Epithelial cell of proximal tubule (primary cell): ENCODE results near the gene GPR15LG. TPM values are rescaled to one million over a fixed set of nuclear protein-coding genes. Genes with fewer than 3 reads are reported as not detected.

Experiments
- DNase-seq: peaks from one replicate; pipeline ENCODE4 v3.0.0-alpha.2; 2011; ENCODE audit warnings: low read depth
- H3K4me3 ChIP-seq: 2 replicates; pipeline ENCODE4 v1.5.1; 2011; ENCODE audit warnings: low read depth, mild to moderate bottlenecking, low read length
- CTCF ChIP-seq: conservative IDR thresholded peaks from 2 replicates; pipeline ENCODE4 v1.5.1; 2012; ENCODE audit warnings: low read depth, mild to moderate bottlenecking, low read length
- total RNA-seq: library from RNA; depleted of rRNA; stranded (reverse); fragments of >200 nt; gene quantifications from 2 replicates; pipeline ENCODE4 v1.2.3, GENCODE V29; 2015

The GPR15LG gene
- total RNA-seq, 1 donor from 2014 or later: not detected

GRCh38 chr10:84226616-84227015, 53.0 kb downstream of the GPR15LG start:
- no peak for DNase-seq
- H3K4me3 ChIP-seq: no peak overlapping the region
- no peak for TF ChIP-seq CTCF

GRCh38 chr10:84227810-84228209, 54.2 kb downstream of the GPR15LG start:
- no peak overlapping the region for H3K4me3 ChIP-seq
- DNase-seq: no peak
- no peak for TF ChIP-seq CTCF

- no peak for DNase-seq
- H3K4me3 ChIP-seq: no peak overlapping the region
- TF ChIP-seq CTCF: no peak
Measured at GRCh38 chr10:84230359-84230758, 56.8 kb downstream of the GPR15LG start.

- no peak overlapping the region for H3K4me3 ChIP-seq
- TF ChIP-seq CTCF: no peak
- no peak for DNase-seq
Measured at GRCh38 chr10:84232376-84232775, 58.8 kb downstream of the GPR15LG start.

- DNase-seq: no peak
- H3K4me3 ChIP-seq: no peak overlapping the region
- no peak for TF ChIP-seq CTCF
Measured at GRCh38 chr10:84233940-84234339, 60.3 kb downstream of the GPR15LG start.

GRCh38 chr10:84234479-84234878, 60.9 kb downstream of the GPR15LG start:
- no peak for DNase-seq
- H3K4me3 ChIP-seq: no peak overlapping the region
- TF ChIP-seq CTCF: no peak

Other genes with a start within 250 kb of the GPR15LG start
- gene GHITM, start 34.3 kb upstream of the GPR15LG start, total RNA-seq: 174 and 187 TPM in 2 replicates
- gene CDHR1, start 20.7 kb downstream of the GPR15LG start, total RNA-seq: 1.1 and 2.5 TPM in 2 replicates
- gene LRIT2, start 51.7 kb downstream of the GPR15LG start, total RNA-seq: not detected in 2 replicates
- gene LRIT1, start 67.7 kb downstream of the GPR15LG start, total RNA-seq: not detected in 2 replicates
- not detected in 2 replicates for gene RGR, start 71.3 kb downstream of the GPR15LG start, total RNA-seq
- gene CCSER2, start 154.8 kb downstream of the GPR15LG start, total RNA-seq: 8.8 and 12.5 TPM in 2 replicates